Loucy (cell line): ENCODE results near the gene CYP27B1.

Experiments
- H2AFZ ChIP-seq: fragments of 200-600 bp; sonication (generic); 2 replicates; pipeline ENCODE4 v1.6.0; 2016; ENCODE audit warnings: antibody characterized with exemption, mild to moderate bottlenecking, low read length, moderate library complexity
- H3F3A ChIP-seq: fragments of 200-600 bp; 2 replicates; pipeline ENCODE4 v1.6.0; 2016; ENCODE audit warnings: antibody characterized with exemption, low read depth, mild to moderate bottlenecking
- H3K27me3 ChIP-seq: fragments of 200-600 bp; sonication (generic); 2 replicates; pipeline ENCODE4 v1.6.1; 2014; ENCODE audit warnings: low read length, mild to moderate bottlenecking; ENCODE audit not compliant: insufficient read depth, poor library complexity, severe bottlenecking
- H3K36me3 ChIP-seq: fragments of 200-600 bp; sonication (generic); 2 replicates; pipeline ENCODE4 v1.6.1; 2016; ENCODE audit warnings: low read length; ENCODE audit not compliant: insufficient read depth
- H3K4me1 ChIP-seq: fragments of 200-600 bp; sonication (generic); 2 replicates; pipeline ENCODE4 v1.5.1; 2014; ENCODE audit warnings: low read length, mild to moderate bottlenecking; ENCODE audit not compliant: insufficient read depth, poor library complexity, severe bottlenecking
- H3K4me2 ChIP-seq: fragments of 200-600 bp; sonication (generic); 2 replicates; pipeline ENCODE4 v1.6.0; 2014; ENCODE audit warnings: antibody characterized with exemption, low read length, low read depth, mild to moderate bottlenecking; ENCODE audit not compliant: poor library complexity, severe bottlenecking
- H3K4me3 ChIP-seq: fragments of 200-600 bp; sonication (generic); 2 replicates; pipeline ENCODE4 v1.5.1; 2014; ENCODE audit warnings: low read length, mild to moderate bottlenecking, mixed read lengths; ENCODE audit not compliant: poor library complexity, severe bottlenecking
- H3K79me2 ChIP-seq: fragments of 200-600 bp; sonication (generic); 2 replicates; pipeline ENCODE4 v1.6.1; 2014; ENCODE audit warnings: low read length; ENCODE audit not compliant: insufficient read depth
- H3K9ac ChIP-seq: fragments of 200-600 bp; sonication (generic); 2 replicates; pipeline ENCODE4 v1.6.0; 2014; ENCODE audit warnings: mild to moderate bottlenecking, low read depth, low read length, moderate library complexity; ENCODE audit not compliant: poor library complexity, severe bottlenecking
- H3K9me2 ChIP-seq: fragments of 200-600 bp; sonication (generic); replicated peaks from 2 replicates; pipeline ENCODE4 v1.6.1; 2016; ENCODE audit warnings: low read depth, low read length, mixed read lengths
- H3K9me3 ChIP-seq: fragments of 200-600 bp; sonication (generic); 2 replicates; pipeline ENCODE4 v1.6.1; 2014; ENCODE audit warnings: mild to moderate bottlenecking, antibody characterized with exemption, low read length, low read depth; ENCODE audit not compliant: insufficient read depth
- H4K20me1 ChIP-seq: fragments of 200-600 bp; sonication (generic); 2 replicates; pipeline ENCODE4 v1.6.0; 2014; ENCODE audit warnings: antibody characterized with exemption, low read length, mild to moderate bottlenecking; ENCODE audit not compliant: insufficient read depth, poor library complexity, severe bottlenecking
- CTCF ChIP-seq: fragments of 200-600 bp; sonication (generic); conservative IDR thresholded peaks from 2 replicates; pipeline ENCODE4 v1.5.1; 2014; ENCODE audit warnings: mild to moderate bottlenecking, antibody characterized with exemption, low read length
- EZH2phosphoT487 ChIP-seq: fragments of 200-600 bp; IDR thresholded peaks from 2 replicates; pipeline ENCODE4 v1.6.1; 2018; ENCODE audit warnings: antibody characterized with exemption, mild to moderate bottlenecking, moderate library complexity, borderline replicate concordance

Gene CYP27B1

GRCh38 chr12:57720606-57721595 is 46.0 kb downstream of the CYP27B1 start:
- Histone ChIP-seq H3K4me3 (no peak overlapping the region), H3K9ac (no peak overlapping the region), H3K36me3 (peaks cover 40% of the 10 kb centered on the region; the same call in 1 of the 2 replicates), H4K20me1 (no peaks in the 10 kb centered on the region), H2AFZ (no peak overlapping the region), H3K4me1 (no peaks in the 10 kb centered on the region), H3K4me2 (no peak overlapping the region), H3K79me2 (no peaks in the 10 kb centered on the region), H3K27me3 (no peaks in the 10 kb centered on the region), H3K9me2 (no peaks in the 10 kb centered on the region), H3K9me3 (no peaks in the 10 kb centered on the region), H3F3A (no peaks in the 10 kb centered on the region)
- TF ChIP-seq EZH2phosphoT487: no peak
- TF ChIP-seq CTCF: no peak

GRCh38 chr12:57719777-57720605 is 46.9 kb downstream of the CYP27B1 start:
- Histone ChIP-seq H3K4me3 (no peak overlapping the region), H3K9ac (no peak overlapping the region), H3K27me3 (no peaks in the 10 kb centered on the region), H3K79me2 (no peaks in the 10 kb centered on the region), H4K20me1 (no peaks in the 10 kb centered on the region), H3K4me2 (no peak overlapping the region), H3K36me3 (peaks cover 44% of the 10 kb centered on the region; the same call in 1 of the 2 replicates), H3K9me2 (no peaks in the 10 kb centered on the region), H3K4me1 (no peaks in the 10 kb centered on the region), H2AFZ (no peak overlapping the region), H3F3A (no peaks in the 10 kb centered on the region), H3K9me3 (no peaks in the 10 kb centered on the region)
- TF ChIP-seq CTCF: no peak
- TF ChIP-seq EZH2phosphoT487: no peak

- Histone ChIP-seq H3K4me2 (no peak overlapping the region), H3K4me1 (no peaks in the 10 kb centered on the region), H3K9me2 (no peaks in the 10 kb centered on the region), H3K9me3 (no peaks in the 10 kb centered on the region), H3K27me3 (no peaks in the 10 kb centered on the region), H3K36me3 (peaks cover 44% of the 10 kb centered on the region; the same call in 1 of the 2 replicates), H3K79me2 (no peaks in the 10 kb centered on the region), H3K9ac (no peak overlapping the region), H3F3A (no peaks in the 10 kb centered on the region), H3K4me3 (no peak overlapping the region), H2AFZ (no peak overlapping the region), H4K20me1 (no peaks in the 10 kb centered on the region)
- TF ChIP-seq CTCF (no peak), EZH2phosphoT487 (no peak)
Observed at GRCh38 chr12:57718641-57719528, 48.0 kb downstream of the CYP27B1 start.
